OCI-LY3 (cell line): ENCODE results near the gene ME3.

Source experiments
- EZH2phosphoT487 ChIP-seq: fragments of 200-600 bp; shearing (Covaris generic); IDR thresholded peaks from 2 replicates; pipeline ENCODE4 v1.6.1; 2018; ENCODE audit warnings: antibody characterized with exemption, mixed run types, low read depth
- TF ChIP-seq, protein P1 (sequence below): fragments of 200-600, 300-600 bp; sonication (generic); IDR thresholded peaks from 2 replicates; pipeline ENCODE4 v1.5.1; 2014; ENCODE audit warnings: antibody characterized with exemption, low read length, low read depth

DNA sequence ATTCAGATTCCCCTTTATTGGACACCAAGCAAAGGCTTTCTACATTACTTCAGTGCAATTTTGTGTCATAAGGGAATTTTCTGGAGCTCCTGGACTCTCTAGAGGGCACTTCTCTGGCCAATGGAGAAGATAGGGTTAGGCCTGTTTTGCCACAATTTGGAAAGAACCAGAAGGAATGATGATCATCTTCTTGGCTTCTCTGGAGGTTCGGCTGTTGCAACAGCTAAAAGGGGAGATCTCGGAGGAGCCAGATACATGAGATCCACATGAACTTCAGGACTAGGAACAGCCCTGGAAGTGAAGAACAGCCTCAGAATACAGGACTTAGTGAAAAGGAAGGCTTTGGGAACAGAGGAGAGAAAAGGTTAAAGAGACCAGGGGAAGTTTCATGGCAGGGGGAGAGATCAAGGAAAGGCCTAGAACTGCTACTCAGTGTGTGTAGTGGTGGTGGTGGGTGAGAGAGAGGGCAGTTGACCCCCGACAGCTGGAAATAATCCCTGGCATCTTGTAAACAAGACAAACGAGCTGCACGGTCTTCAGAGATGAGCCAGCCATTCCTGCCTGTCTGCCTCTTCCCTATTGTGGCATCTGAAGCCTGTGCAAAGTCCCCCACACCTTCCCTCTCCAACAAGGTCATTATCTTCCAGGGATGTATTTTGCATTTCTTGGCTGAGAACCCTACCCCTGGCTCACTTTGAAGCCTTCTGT lies 214.0 kb downstream of the ME3 start:
- TF ChIP-seq, protein P1, sequence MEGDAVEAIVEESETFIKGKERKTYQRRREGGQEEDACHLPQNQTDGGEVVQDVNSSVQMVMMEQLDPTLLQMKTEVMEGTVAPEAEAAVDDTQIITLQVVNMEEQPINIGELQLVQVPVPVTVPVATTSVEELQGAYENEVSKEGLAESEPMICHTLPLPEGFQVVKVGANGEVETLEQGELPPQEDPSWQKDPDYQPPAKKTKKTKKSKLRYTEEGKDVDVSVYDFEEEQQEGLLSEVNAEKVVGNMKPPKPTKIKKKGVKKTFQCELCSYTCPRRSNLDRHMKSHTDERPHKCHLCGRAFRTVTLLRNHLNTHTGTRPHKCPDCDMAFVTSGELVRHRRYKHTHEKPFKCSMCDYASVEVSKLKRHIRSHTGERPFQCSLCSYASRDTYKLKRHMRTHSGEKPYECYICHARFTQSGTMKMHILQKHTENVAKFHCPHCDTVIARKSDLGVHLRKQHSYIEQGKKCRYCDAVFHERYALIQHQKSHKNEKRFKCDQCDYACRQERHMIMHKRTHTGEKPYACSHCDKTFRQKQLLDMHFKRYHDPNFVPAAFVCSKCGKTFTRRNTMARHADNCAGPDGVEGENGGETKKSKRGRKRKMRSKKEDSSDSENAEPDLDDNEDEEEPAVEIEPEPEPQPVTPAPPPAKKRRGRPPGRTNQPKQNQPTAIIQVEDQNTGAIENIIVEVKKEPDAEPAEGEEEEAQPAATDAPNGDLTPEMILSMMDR, result no peak
- no peak for TF ChIP-seq EZH2phosphoT487
